ENCODE results near the gene LDB2.

GRCh38 chr4:16484711-16485110 lies 413.7 kb downstream of the LDB2 start:
- no peak for TF ChIP-seq YY1 (IDR thresholded peaks at IDR 0.05; ENCODE audit: insufficient read depth, insufficient read length)
- no peak for TF ChIP-seq ZNF274 (IDR thresholded peaks at IDR 0.05; ENCODE audit: low read depth, low read length)
- no peak for TF ChIP-seq SUZ12 (IDR thresholded peaks at IDR 0.05; ENCODE audit: extremely low read depth, insufficient read depth, insufficient read length)

All from NT2/D1 (cell line).